Measurements from ENCODE around the gene COL5A1.

COL5A1 gene

DNA sequence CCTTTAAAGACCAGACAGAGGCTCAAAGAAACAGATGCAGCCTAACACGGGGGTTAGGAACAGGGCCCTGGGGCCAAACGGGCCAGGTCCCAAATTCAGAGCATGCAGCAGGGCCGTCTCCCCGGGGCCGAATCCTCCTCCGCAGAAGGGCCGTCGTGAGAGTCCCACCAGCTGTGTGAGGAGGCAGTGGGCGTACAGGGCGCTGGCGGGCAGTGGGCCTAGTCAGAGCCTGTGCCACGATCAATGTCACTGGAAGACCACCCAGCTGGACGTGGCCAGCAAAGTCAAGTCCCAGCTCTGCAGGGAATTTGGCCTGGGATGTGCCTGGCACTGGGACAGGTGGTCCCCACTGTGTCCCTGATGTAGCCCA lies 223.2 kb downstream of the COL5A1 start:
- no peaks in the 10 kb centered on the region for H3K9me3 ChIP-seq (ENCODE audit: severe bottlenecking)
- no peak for ATAC-seq (ENCODE audit: low read depth)
- H3K4me1 ChIP-seq (ENCODE audit: insufficient read depth, poor library complexity, severe bottlenecking) = no peaks in the 10 kb centered on the region
- DNase-seq (ENCODE audit: low spot score) = no peak
- H3K4me3 ChIP-seq (ENCODE audit: severe bottlenecking) = no peak overlapping the region
- TF ChIP-seq, protein P1, sequence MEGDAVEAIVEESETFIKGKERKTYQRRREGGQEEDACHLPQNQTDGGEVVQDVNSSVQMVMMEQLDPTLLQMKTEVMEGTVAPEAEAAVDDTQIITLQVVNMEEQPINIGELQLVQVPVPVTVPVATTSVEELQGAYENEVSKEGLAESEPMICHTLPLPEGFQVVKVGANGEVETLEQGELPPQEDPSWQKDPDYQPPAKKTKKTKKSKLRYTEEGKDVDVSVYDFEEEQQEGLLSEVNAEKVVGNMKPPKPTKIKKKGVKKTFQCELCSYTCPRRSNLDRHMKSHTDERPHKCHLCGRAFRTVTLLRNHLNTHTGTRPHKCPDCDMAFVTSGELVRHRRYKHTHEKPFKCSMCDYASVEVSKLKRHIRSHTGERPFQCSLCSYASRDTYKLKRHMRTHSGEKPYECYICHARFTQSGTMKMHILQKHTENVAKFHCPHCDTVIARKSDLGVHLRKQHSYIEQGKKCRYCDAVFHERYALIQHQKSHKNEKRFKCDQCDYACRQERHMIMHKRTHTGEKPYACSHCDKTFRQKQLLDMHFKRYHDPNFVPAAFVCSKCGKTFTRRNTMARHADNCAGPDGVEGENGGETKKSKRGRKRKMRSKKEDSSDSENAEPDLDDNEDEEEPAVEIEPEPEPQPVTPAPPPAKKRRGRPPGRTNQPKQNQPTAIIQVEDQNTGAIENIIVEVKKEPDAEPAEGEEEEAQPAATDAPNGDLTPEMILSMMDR (IDR thresholded peaks at IDR 0.05; ENCODE audit: poor library complexity, severe bottlenecking) = no peak
- H3K27me3 ChIP-seq (ENCODE audit: insufficient read depth, poor library complexity, severe bottlenecking) = no peaks in the 10 kb centered on the region
- no peak overlapping the region for H3K27ac ChIP-seq (ENCODE audit: poor library complexity, severe bottlenecking)
- no peaks in the 10 kb centered on the region for H3K36me3 ChIP-seq (ENCODE audit: low read depth)

- Histone ChIP-seq H3K27me3 (ENCODE audit: insufficient read depth, poor library complexity, severe bottlenecking) (no peaks in the 10 kb centered on the region), H3K36me3 (ENCODE audit: low read depth) (no peaks in the 10 kb centered on the region), H3K27ac (ENCODE audit: poor library complexity, severe bottlenecking) (no peak overlapping the region), H3K9me3 (ENCODE audit: severe bottlenecking) (no peaks in the 10 kb centered on the region), H3K4me3 (ENCODE audit: severe bottlenecking) (no peak overlapping the region), H3K4me1 (ENCODE audit: insufficient read depth, poor library complexity, severe bottlenecking) (no peaks in the 10 kb centered on the region)
- DNase-seq (ENCODE audit: low spot score) (peak; percentile 51), ATAC-seq (ENCODE audit: low read depth) (no peak)
- TF ChIP-seq, protein P1 (IDR thresholded peaks at IDR 0.05; ENCODE audit: poor library complexity, severe bottlenecking) = no peak
Measured at GRCh38 chr9:134867917-134868750, 226.5 kb downstream of the COL5A1 start.

GRCh38 chr9:134868751-134869553 lies 227.3 kb downstream of the COL5A1 start:
- no peak for ATAC-seq (ENCODE audit: low read depth)
- H3K4me3 ChIP-seq (ENCODE audit: severe bottlenecking) = no peak overlapping the region
- peaks cover under 1% of the 10 kb centered on the region for H3K27me3 ChIP-seq (ENCODE audit: insufficient read depth, poor library complexity, severe bottlenecking)
- no peaks in the 10 kb centered on the region for H3K36me3 ChIP-seq (ENCODE audit: low read depth)
- H3K9me3 ChIP-seq (ENCODE audit: severe bottlenecking) = no peaks in the 10 kb centered on the region
- no peaks in the 10 kb centered on the region for H3K4me1 ChIP-seq (ENCODE audit: insufficient read depth, poor library complexity, severe bottlenecking)
- no peak for DNase-seq (ENCODE audit: low spot score)
- TF ChIP-seq, protein P1 (IDR thresholded peaks at IDR 0.05; ENCODE audit: poor library complexity, severe bottlenecking) = no peak
- no peak overlapping the region for H3K27ac ChIP-seq (ENCODE audit: poor library complexity, severe bottlenecking)

- no peaks in the 10 kb centered on the region for H3K4me1 ChIP-seq (ENCODE audit: insufficient read depth, poor library complexity, severe bottlenecking)
- no peak overlapping the region for H3K4me3 ChIP-seq (ENCODE audit: severe bottlenecking)
- peaks cover 9% of the 10 kb centered on the region for H3K27me3 ChIP-seq (ENCODE audit: insufficient read depth, poor library complexity, severe bottlenecking)
- ATAC-seq (ENCODE audit: low read depth) = no peak
- no peak for DNase-seq (ENCODE audit: low spot score)
- no peak overlapping the region for H3K27ac ChIP-seq (ENCODE audit: poor library complexity, severe bottlenecking)
- H3K36me3 ChIP-seq (ENCODE audit: low read depth) = no peaks in the 10 kb centered on the region
- no peaks in the 10 kb centered on the region for H3K9me3 ChIP-seq (ENCODE audit: severe bottlenecking)
- TF ChIP-seq, protein P1 (IDR thresholded peaks at IDR 0.05; ENCODE audit: poor library complexity, severe bottlenecking) = no peak
Measured at GRCh38 chr9:134869554-134870300, 228.1 kb downstream of the COL5A1 start.

Data from RWPE2 (cell line).